Measurements from ENCODE around the gene SMIM10. TPM values are rescaled to one million over a fixed set of nuclear protein-coding genes. Genes with fewer than 3 reads are reported as not detected.
"Not testable (repeated sequence)": the region's sequence is repeated elsewhere in the genome, so short reads cannot be mapped to it uniquely, and the experiment has no call there.

The SMIM10 gene
- total and polyA plus RNA-seq, 10 donors, result 5.2 to 14.4 (median 8.0) TPM

DNA sequence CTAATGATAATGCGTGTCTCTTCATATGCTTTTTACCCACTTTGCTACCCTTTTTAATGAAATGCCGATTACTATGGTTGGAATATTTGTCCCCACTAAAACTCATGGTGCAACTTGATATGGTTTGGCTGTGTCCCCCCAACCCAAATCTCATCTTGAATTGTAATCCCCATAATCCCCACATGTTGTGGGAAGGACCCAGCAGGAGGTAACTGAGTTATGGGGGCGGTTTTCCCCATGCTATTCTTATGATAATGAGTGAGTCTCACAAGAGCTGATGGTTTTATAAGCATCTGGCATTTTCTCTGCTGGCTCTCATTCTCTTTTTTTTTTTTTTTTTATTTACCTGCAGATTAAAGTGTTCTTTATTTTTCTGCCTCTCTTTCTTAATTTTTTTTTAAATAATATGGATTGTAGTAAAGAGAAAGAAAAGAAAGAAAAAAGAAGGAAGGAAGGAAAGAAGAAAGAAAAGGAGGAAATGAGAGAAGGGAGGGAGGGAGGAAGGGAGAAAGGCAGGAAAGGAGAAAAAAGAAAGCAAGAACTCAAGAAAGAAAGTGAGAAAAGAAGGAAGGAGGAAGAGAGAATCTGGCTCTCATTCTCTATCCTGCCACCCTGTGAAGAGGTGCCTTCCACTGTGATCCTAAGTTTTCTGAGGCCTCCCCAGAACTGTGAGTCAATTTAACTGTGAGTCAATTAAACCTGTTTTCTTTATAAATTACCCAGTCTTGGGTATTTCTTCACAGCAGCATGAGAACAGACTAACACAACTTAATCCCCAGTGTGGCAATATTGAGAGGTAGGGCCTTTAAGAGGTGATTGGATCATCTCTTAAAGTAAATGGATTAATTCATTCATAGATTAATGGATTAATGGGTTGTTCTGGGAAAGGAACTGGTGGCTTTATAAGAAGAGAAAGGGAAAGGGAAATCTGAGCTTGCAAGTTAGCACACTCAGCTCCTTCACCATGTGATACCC, 50.6 kb downstream of the SMIM10 start:
- H3K27ac ChIP-seq; H3K27me3 ChIP-seq (replicated peaks in 1 of 7); H3K4me3 ChIP-seq; H3K9me3 ChIP-seq; H3K4me1 ChIP-seq; intact Hi-C loops (cut with DNase I; ENCODE audit: low total_unique reads); DNase-seq: not testable (repeated sequence)
- peaks cover 0 to 12% (median 0%) of the 10 kb centered on the region in 6 donors for H3K36me3 ChIP-seq
- WGBS, 5 donors, result 78 to 98% (median 92%) methylated on average over 3 of the region's 3 CpGs

Other genes starting within 250 kb of the SMIM10 start
- gene PABIR2, start 193.8 kb upstream of the SMIM10 start, total RNA-seq, result 10 to 100 TPM; 24.7 to 35.0 (median 27.5) TPM
- 10 to 100 TPM; 28.3 to 35.8 (median 34.1) TPM for gene PABIR2, start 193.8 kb upstream of the SMIM10 start, polyA plus RNA-seq
- gene MOSPD1, start 75.7 kb upstream of the SMIM10 start, total RNA-seq, result 10 to 100 TPM in 6 of 7 donors, 1 to 10 TPM in 1; 8.7 to 21.4 (median 12.7) TPM
- gene MOSPD1, start 75.7 kb upstream of the SMIM10 start, polyA plus RNA-seq, result 1 to 10 TPM; 5.0 to 6.9 (median 5.4) TPM
- 1 to 10 TPM; 4.6 to 9.8 (median 7.5) TPM for gene RTL8B, start 31.6 kb downstream of the SMIM10 start, total RNA-seq
- 1 to 10 TPM; 3.5 to 6.3 (median 4.9) TPM for gene RTL8B, start 31.6 kb downstream of the SMIM10 start, polyA plus RNA-seq
- gene RTL8C, start 41.4 kb downstream of the SMIM10 start, total RNA-seq, result 10 to 100 TPM; 36.5 to 60.0 (median 44.7) TPM
- 10 to 100 TPM; 34.8 to 57.6 (median 38.1) TPM for gene RTL8C, start 41.4 kb downstream of the SMIM10 start, polyA plus RNA-seq
- gene RTL8A, start 61.1 kb downstream of the SMIM10 start, total RNA-seq, result 10 to 100 TPM; 14.3 to 30.8 (median 20.8) TPM
- 10 to 100 TPM; 36.4 to 43.8 (median 41.4) TPM for gene RTL8A, start 61.1 kb downstream of the SMIM10 start, polyA plus RNA-seq
- 1 to 10 TPM in 6 of 7 donors, under 1 TPM in 1; 0.57 to 1.6 (median 1.4) TPM for gene SMIM10L2B, start 107.7 kb downstream of the SMIM10 start, total RNA-seq
- under 1 TPM; 0.26 to 0.42 (median 0.27) TPM for gene SMIM10L2B, start 107.7 kb downstream of the SMIM10 start, polyA plus RNA-seq
- not detected for gene ETDB, start 129.5 kb downstream of the SMIM10 start, total RNA-seq
- not detected for gene ETDB, start 129.5 kb downstream of the SMIM10 start, polyA plus RNA-seq
- not detected for gene CT55, start 180.4 kb downstream of the SMIM10 start, total RNA-seq
- gene CT55, start 180.4 kb downstream of the SMIM10 start, polyA plus RNA-seq, result not detected

Measured in spleen (tissue), 11 donors.